ENCODE measurements around the gene NFKBIE. TPM values are rescaled to one million over a fixed set of nuclear protein-coding genes. Genes with fewer than 3 reads are reported as not detected.

NFKBIE gene
- total RNA-seq, 1 experiment from 2014 or later, result 33.4 TPM

GRCh38 chr6:44253307-44254101 lies 11.8 kb downstream of the NFKBIE start:
- DNase-seq (ENCODE audit: low read depth), result peak; percentile 43
- in situ Hi-C loops (cut with HindIII; ENCODE audit: low pct_unique_long_range_greater_than_20kb, low sequenced_read_pairs), result no loop called here

- DNase-seq (ENCODE audit: low read depth), result no peak
- in situ Hi-C loops (cut with HindIII; ENCODE audit: low pct_unique_long_range_greater_than_20kb, low sequenced_read_pairs), result no loop called here
These were observed 13.5 kb downstream of the NFKBIE start for GRCh38 chr6:44251576-44252524.

- in situ Hi-C loops (cut with HindIII; ENCODE audit: low pct_unique_long_range_greater_than_20kb, low sequenced_read_pairs), result no loop called here
- DNase-seq (ENCODE audit: low read depth), result no peak
These were observed 14.6 kb downstream of the NFKBIE start for GRCh38 chr6:44250718-44251123.

- no peak for DNase-seq (ENCODE audit: low read depth)
- in situ Hi-C loops (cut with HindIII; ENCODE audit: low pct_unique_long_range_greater_than_20kb, low sequenced_read_pairs), result no loop called here
These were observed 15.2 kb downstream of the NFKBIE start for GRCh38 chr6:44250067-44250717.

GRCh38 chr6:44249082-44249748 lies 16.1 kb downstream of the NFKBIE start:
- in situ Hi-C loops (cut with HindIII; ENCODE audit: low pct_unique_long_range_greater_than_20kb, low sequenced_read_pairs), result no loop called here
- no peak for DNase-seq (ENCODE audit: low read depth)

- DNase-seq (ENCODE audit: low read depth), result no peak
- in situ Hi-C loops (cut with HindIII; ENCODE audit: low pct_unique_long_range_greater_than_20kb, low sequenced_read_pairs), result no loop called here
These were observed 16.8 kb downstream of the NFKBIE start for GRCh38 chr6:44248579-44248978.

- in situ Hi-C loops (cut with HindIII; ENCODE audit: low pct_unique_long_range_greater_than_20kb, low sequenced_read_pairs), result no loop called here
- DNase-seq (ENCODE audit: low read depth), result peak; percentile 65
These were observed 17.7 kb downstream of the NFKBIE start for GRCh38 chr6:44247338-44248302.

- in situ Hi-C loops (cut with HindIII; ENCODE audit: low pct_unique_long_range_greater_than_20kb, low sequenced_read_pairs), result no loop called here
- DNase-seq (ENCODE audit: low read depth), result peak; percentile 99
These were observed 18.6 kb downstream of the NFKBIE start, which contains the start of gene HSP90AB1 for GRCh38 chr6:44246663-44247337. TSS of gene HSP90AB1 (plus strand) at chr6:44247101. CDS start at chr6:44248630, 1,529 bp downstream.

- DNase-seq (ENCODE audit: low read depth), result peak; percentile 94
- in situ Hi-C loops (cut with HindIII; ENCODE audit: low pct_unique_long_range_greater_than_20kb, low sequenced_read_pairs), result no loop called here
These were observed 19.3 kb downstream of the NFKBIE start for GRCh38 chr6:44245912-44246662.

GRCh38 chr6:44245391-44245911 lies 19.9 kb downstream of the NFKBIE start:
- in situ Hi-C loops (cut with HindIII; ENCODE audit: low pct_unique_long_range_greater_than_20kb, low sequenced_read_pairs), result no loop called here
- no peak for DNase-seq (ENCODE audit: low read depth)

GRCh38 chr6:44243345-44243744 lies 22.0 kb downstream of the NFKBIE start:
- in situ Hi-C loops (cut with HindIII; ENCODE audit: low pct_unique_long_range_greater_than_20kb, low sequenced_read_pairs), result no loop called here
- DNase-seq (ENCODE audit: low read depth), result no peak

GRCh38 chr6:44238687-44239350 lies 26.5 kb downstream of the NFKBIE start:
- no peak for DNase-seq (ENCODE audit: low read depth)
- in situ Hi-C loops (cut with HindIII; ENCODE audit: low pct_unique_long_range_greater_than_20kb, low sequenced_read_pairs), result no loop called here

- in situ Hi-C loops (cut with HindIII; ENCODE audit: low pct_unique_long_range_greater_than_20kb, low sequenced_read_pairs), result no loop called here
- peak; percentile 81 for DNase-seq (ENCODE audit: low read depth)
These were observed 27.4 kb downstream of the NFKBIE start for GRCh38 chr6:44237813-44238433.

GRCh38 chr6:44237021-44237812 lies 28.1 kb downstream of the NFKBIE start:
- in situ Hi-C loops (cut with HindIII; ENCODE audit: low pct_unique_long_range_greater_than_20kb, low sequenced_read_pairs), result no loop called here
- peak; percentile 99 for DNase-seq (ENCODE audit: low read depth)

Measured in Caki2 (cell line).